Natural killer cell (primary cell): Measurements from ENCODE around the gene HIF1A. TPM values are rescaled to one million over a fixed set of nuclear protein-coding genes. Genes with fewer than 3 reads are reported as not detected.
A peak's percentile ranks its signal among the peaks of the same experiment; 100 is the strongest.
"Not testable (repeated sequence)": the region's sequence is repeated elsewhere in the genome, so short reads cannot be mapped to it uniquely, and the experiment has no call there.

ENCODE experiments used
- ATAC-seq, 3 donors: fragments of 150-1000 bp in 2 of 3; fragments of 200-7000 bp in 1 of 3; cut with Tn5 transposase; 1 replicate in 1 of 3; 2 replicates in 2 of 3; pipeline ENCODE4 v1.10.0; 2021; ENCODE audit warnings: mild to moderate bottlenecking in 2 of 3, moderate library complexity in 2 of 3
- DNase-seq, 2 donors: peaks; one replicate each; pipeline versions ENCODE4 v3.0.0 to v3.0.0-alpha.2; 2013 to 2021; ENCODE audit warnings: mixed read lengths in 1 of 2
- H3K27ac ChIP-seq: one replicate; pipeline ENCODE4 v1.5.1; 2013; ENCODE audit warnings: mild to moderate bottlenecking, low read length
- H3K27me3 ChIP-seq: one replicate; pipeline ENCODE4 v1.6.1; 2013; ENCODE audit warnings: low read length; ENCODE audit not compliant: control insufficient read depth, insufficient read depth
- H3K36me3 ChIP-seq: one replicate; pipeline ENCODE4 v1.6.1; 2013; ENCODE audit warnings: low read length; ENCODE audit not compliant: control insufficient read depth, insufficient read depth
- H3K4me1 ChIP-seq: one replicate; pipeline ENCODE4 v1.6.1; 2013; ENCODE audit warnings: low read length; ENCODE audit not compliant: control insufficient read depth, insufficient read depth
- H3K4me3 ChIP-seq: one replicate; pipeline ENCODE4 v1.5.1; 2013; ENCODE audit warnings: low read length
- H3K9me3 ChIP-seq: one replicate; pipeline ENCODE4 v1.6.1; 2013; ENCODE audit warnings: low read length; ENCODE audit not compliant: control insufficient read depth, insufficient read depth
- H3K27ac Mint-ChIP-seq, 2 donors: one replicate each; pipeline ENCODE4 v1.8.0; 2022; ENCODE audit warnings: mild to moderate bottlenecking in 2 of 2, mixed read lengths in 2 of 2, moderate library complexity in 1 of 2
- H3K27me3 Mint-ChIP-seq, 2 donors: one replicate each; pipeline ENCODE4 v1.8.0; 2022; ENCODE audit warnings: low read depth in 2 of 2, mixed read lengths in 2 of 2
- H3K36me3 Mint-ChIP-seq: one replicate; pipeline ENCODE4 v1.8.0; 2022; ENCODE audit warnings: mixed read lengths
- H3K4me1 Mint-ChIP-seq, 2 donors: one replicate each; pipeline ENCODE4 v1.8.0; 2022; ENCODE audit warnings: mixed read lengths in 2 of 2
- H3K4me3 Mint-ChIP-seq: one replicate; pipeline ENCODE4 v1.8.0; 2022; ENCODE audit warnings: mild to moderate bottlenecking, moderate library complexity, mixed read lengths
- H3K9me3 Mint-ChIP-seq, 2 donors: one replicate each; pipeline ENCODE4 v1.8.0; 2022; ENCODE audit warnings: mixed read lengths in 2 of 2
- CTCF ChIP-seq: fragments of 200-600 bp; IDR thresholded peaks from one replicate; pipeline ENCODE4 v1.8.0; 2022; ENCODE audit warnings: antibody characterized with exemption
- WGBS: methylation state at CpG from one replicate; pipeline ENCODE4 v1.1.7; 2013; ENCODE audit warnings: missing lambda C conversion rate; ENCODE audit not compliant: insufficient coverage; 5-methylcytosine and 5-hydroxymethylcytosine counted together
- intact Hi-C: fragments of 100-400 bp; cut with micrococcal nuclease; formaldehyde crosslinking; loops from one replicate; pipeline ENCODE4 v1.14.2; 2022
- total RNA-seq, 4 donors: library from RNA; stranded (reverse); fragments of 120-200 nt in 1 of 4; gene quantifications; one replicate each; pipeline versions ENCODE4 v1.2.3 to v1.2.4, GENCODE V29; 2013 to 2022

Gene HIF1A
- total RNA-seq, 3 donors from 2014 or later (not counting 1 experiment from before 2014, with no cell fraction given): 174 to 184 (median 177) TPM

GRCh38 chr14:61653507-61653906 is 41.8 kb upstream of the HIF1A start:
- no peaks in the 10 kb centered on the region for H3K36me3 Mint-ChIP-seq
- H3K4me1 ChIP-seq: peaks cover 4% of the 10 kb centered on the region
- no peak for TF ChIP-seq CTCF
- H3K27me3 Mint-ChIP-seq: no peaks in the 10 kb centered on the region
- H3K9me3 ChIP-seq: no peaks in the 10 kb centered on the region
- WGBS: 62% methylated on average over 5 of the region's 6 CpGs
- intact Hi-C loops: no loop called here
- no peak for ATAC-seq
- H3K27me3 ChIP-seq: no peaks in the 10 kb centered on the region
- H3K4me3 ChIP-seq: no peak overlapping the region
- no peak overlapping the region for H3K27ac Mint-ChIP-seq
- H3K36me3 ChIP-seq: no peaks in the 10 kb centered on the region
- H3K4me3 Mint-ChIP-seq: no peak overlapping the region
- H3K4me1 Mint-ChIP-seq: peaks cover 0 to 9% of the 10 kb centered on the region in 2 donors
- no peaks in the 10 kb centered on the region for H3K9me3 Mint-ChIP-seq
- H3K27ac ChIP-seq: no peak overlapping the region
- no peak for DNase-seq

- no peak for TF ChIP-seq CTCF
- Histone ChIP-seq H3K4me3 (no peak overlapping the region), H3K27me3 (no peaks in the 10 kb centered on the region), H3K4me1 (peaks cover 4% of the 10 kb centered on the region), H3K9me3 (no peaks in the 10 kb centered on the region), H3K36me3 (no peaks in the 10 kb centered on the region), H3K27ac (no peak overlapping the region)
- ATAC-seq: no peak
- H3K9me3 Mint-ChIP-seq: no peaks in the 10 kb centered on the region
- no peaks in the 10 kb centered on the region for H3K36me3 Mint-ChIP-seq
- no peak overlapping the region for H3K27ac Mint-ChIP-seq
- H3K4me1 Mint-ChIP-seq: peaks cover 0 to 9% of the 10 kb centered on the region in 2 donors
- DNase-seq: no peak
- H3K27me3 Mint-ChIP-seq: no peaks in the 10 kb centered on the region
- no peak overlapping the region for H3K4me3 Mint-ChIP-seq
- WGBS: 100% methylated on average over 1 of the region's 1 CpG
- intact Hi-C loops: no loop called here
These were observed 41.3 kb upstream of the HIF1A start for GRCh38 chr14:61654026-61654425.

DNA sequence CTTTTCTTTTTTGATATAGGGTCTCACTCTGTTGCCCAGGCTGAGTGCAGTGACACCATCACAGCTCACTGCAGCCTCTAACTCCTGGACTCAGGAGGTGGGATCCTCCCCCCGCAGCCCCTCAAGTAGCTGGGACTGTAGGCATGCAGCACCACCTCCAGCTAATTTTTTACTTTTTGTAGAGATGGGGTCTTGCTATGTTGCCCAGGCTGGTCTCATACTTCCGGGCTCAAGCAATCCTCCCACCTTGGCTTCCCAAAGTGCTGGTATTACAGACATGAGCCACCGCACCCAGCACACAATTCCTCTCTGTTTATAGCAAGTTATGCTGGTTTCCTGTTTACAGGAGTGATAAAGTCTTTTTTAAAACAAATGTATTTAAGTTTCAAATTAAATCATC is 39.5 kb upstream of the HIF1A start:
- Mint-ChIP-seq H3K27me3 (no peaks in the 10 kb centered on the region), H3K4me3 (no peak overlapping the region), H3K9me3 (no peaks in the 10 kb centered on the region), H3K36me3 (no peaks in the 10 kb centered on the region), H3K4me1 (peaks cover 12 to 19% of the 10 kb centered on the region in 2 donors), H3K27ac (peak overlapping the region in 1 of 2 donors; percentile 41)
- H3K9me3 ChIP-seq: no peaks in the 10 kb centered on the region
- H3K36me3 ChIP-seq: no peaks in the 10 kb centered on the region
- no peak overlapping the region for H3K4me3 ChIP-seq
- intact Hi-C loops: no loop called here
- ATAC-seq (no peak), DNase-seq (no peak)
- no peak overlapping the region for H3K27ac ChIP-seq
- H3K27me3 ChIP-seq: no peaks in the 10 kb centered on the region
- peaks cover 10% of the 10 kb centered on the region for H3K4me1 ChIP-seq
- 60% methylated on average over 3 of the region's 3 CpGs for WGBS
- TF ChIP-seq CTCF: no peak

DNA sequence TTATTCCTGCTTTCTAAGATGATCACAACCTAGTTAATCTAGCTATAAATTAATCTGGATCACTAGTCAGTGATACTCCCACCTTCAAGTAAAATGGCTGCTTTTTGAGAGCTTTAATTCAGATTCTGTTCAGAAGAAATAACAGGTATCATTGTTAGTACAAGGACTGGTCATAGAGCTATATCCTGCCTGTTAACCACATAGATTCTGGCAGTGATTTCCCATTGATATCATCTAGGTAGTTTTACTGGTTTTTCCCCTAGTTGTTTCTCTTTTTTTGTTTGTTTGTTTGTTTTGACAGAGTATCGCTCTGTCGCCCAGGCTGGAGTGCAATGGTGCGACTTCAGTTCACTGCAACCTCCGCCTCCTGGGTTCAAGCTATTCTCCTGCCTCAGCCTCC is 39.0 kb upstream of the HIF1A start:
- H3K9me3 ChIP-seq: no peaks in the 10 kb centered on the region
- H3K36me3 Mint-ChIP-seq: no peaks in the 10 kb centered on the region
- no peak for DNase-seq
- no peaks in the 10 kb centered on the region for H3K36me3 ChIP-seq
- no peaks in the 10 kb centered on the region for H3K27me3 Mint-ChIP-seq
- H3K4me3 ChIP-seq: no peak overlapping the region
- peaks cover 16% of the 10 kb centered on the region for H3K4me1 ChIP-seq
- peaks cover 18 to 25% of the 10 kb centered on the region in 2 donors for H3K4me1 Mint-ChIP-seq
- H3K27ac Mint-ChIP-seq: peak overlapping the region in 1 of 2 donors; percentile 41
- H3K4me3 Mint-ChIP-seq: no peak overlapping the region
- no peak overlapping the region for H3K27ac ChIP-seq
- 97% methylated on average over 4 of the region's 4 CpGs for WGBS
- no peak for TF ChIP-seq CTCF
- no peaks in the 10 kb centered on the region for H3K27me3 ChIP-seq
- peak in 1 of 3 donors; percentile 26 for ATAC-seq
- intact Hi-C loops: no loop called here
- no peaks in the 10 kb centered on the region for H3K9me3 Mint-ChIP-seq

GRCh38 chr14:61658111-61658510 is 37.2 kb upstream of the HIF1A start:
- intact Hi-C loops: not testable (repeated sequence)
- no CpG with 5 or more reads among the region's 3 CpGs for WGBS

More at GRCh38 chr14:61658111-61658510, 37.2 kb upstream of the HIF1A start:
- peaks cover 28% of the 10 kb centered on the region for H3K4me1 ChIP-seq
- H3K4me3 ChIP-seq, H3K9me3 ChIP-seq, DNase-seq, H3K27me3 Mint-ChIP-seq, H3K27ac Mint-ChIP-seq, H3K27ac ChIP-seq, H3K36me3 ChIP-seq, H3K27me3 ChIP-seq, H3K36me3 Mint-ChIP-seq, H3K4me3 Mint-ChIP-seq, ATAC-seq, H3K9me3 Mint-ChIP-seq: not testable (repeated sequence)
- H3K4me1 Mint-ChIP-seq: peaks cover 36 to 43% of the 10 kb centered on the region in 2 donors
